IPS DF 4.7 (cell line): ENCODE results near the gene MAPK8IP2.
"Not testable (repeated sequence)": the region's sequence is repeated elsewhere in the genome, so short reads cannot be mapped to it uniquely, and the experiment has no call there.

Source experiments
- DNase-seq: peaks from one replicate; pipeline ENCODE4 v3.0.0-alpha.2; 2013; ENCODE audit warnings: low spot score; ENCODE audit errors: extremely low read depth

The MAPK8IP2 gene

DNA sequence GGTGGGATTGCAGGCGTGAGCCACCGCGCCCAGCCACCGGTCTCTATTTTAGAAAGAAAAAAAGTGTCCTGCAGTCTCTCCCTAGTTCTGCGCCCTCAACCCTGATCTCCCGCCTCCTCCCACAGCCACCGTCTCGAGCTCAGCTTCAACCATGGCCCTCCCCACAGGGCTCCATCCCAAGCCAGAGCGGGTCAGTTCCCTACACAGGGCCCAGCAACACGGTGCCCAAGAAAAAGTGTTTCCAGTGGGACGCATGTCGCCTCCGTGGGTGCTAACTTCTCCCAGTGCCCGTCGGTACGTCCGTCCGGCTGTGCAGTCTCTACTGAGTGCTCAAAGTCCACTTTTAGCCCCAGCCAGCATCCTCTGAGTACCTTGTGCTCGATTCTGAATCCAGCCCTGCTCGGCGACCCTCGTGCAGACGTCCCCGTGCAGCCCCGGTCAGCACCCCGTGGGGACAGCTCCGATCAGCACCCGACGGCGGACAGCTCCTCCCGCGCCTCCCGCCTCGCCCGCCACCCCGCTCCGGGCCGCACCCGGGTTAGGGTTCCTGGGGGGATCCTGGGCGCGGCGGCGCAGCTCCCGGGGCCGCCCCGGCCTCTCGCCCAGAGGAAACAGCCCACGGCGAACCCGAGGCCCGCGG is 657 bp upstream of the MAPK8IP2 start:
- no peak for DNase-seq

DNA sequence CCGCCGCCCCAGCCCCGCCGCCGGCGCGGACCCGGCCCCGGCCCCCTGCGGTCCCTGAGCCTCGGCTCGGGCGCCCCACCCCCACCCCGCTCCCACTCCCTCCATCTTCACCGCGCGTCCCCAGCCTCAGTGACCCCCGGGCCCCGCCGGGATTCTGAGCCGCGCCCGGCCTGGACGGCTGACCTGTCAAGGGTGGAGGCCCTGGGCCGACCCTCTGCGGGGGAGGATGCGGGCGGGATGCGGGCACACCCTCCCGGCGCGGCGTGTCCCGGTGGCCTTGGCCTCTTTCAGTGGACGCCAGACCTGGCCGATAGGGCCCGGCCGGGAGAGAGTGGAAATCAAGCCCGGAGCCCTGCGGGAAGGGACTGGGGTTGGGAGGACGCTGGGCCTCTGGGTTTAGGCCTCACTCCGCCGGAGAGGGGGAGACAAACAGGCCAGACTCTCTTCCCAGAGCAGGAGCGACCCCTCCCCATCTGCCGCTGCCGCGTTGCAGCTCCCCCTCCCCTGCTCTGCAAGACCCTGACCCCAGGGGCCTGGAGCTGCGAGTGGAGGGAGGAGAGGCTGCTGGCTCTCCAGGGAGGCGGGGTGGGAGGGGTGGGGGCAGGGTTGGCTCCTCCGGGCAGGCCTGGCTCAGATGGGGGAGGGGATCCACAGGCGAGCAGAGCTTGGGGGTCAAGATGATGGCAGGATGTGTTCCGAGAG is 525 bp downstream of the MAPK8IP2 start:
- no peak for DNase-seq

- no peak for DNase-seq
Observed at GRCh38 chr22:50601669-50602337, 1.2 kb downstream of the MAPK8IP2 start.

DNA sequence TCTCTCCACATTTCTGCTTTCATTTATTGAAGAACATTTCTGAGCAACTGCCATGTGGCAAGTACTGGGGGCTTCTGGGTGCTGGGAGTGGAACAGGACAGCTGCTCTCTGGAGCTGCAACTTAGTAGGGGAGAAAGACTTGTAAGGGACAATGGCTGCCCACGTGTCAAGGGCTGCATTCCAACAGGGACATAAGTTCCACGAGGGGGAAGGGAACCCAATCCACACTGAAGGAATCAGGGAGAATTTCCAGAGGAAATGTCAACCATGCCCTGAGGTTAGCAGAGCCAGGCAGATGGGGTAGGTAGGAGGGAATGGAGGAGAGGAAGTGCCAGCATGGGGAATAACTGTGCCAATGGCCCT is 1.7 kb downstream of the MAPK8IP2 start:
- no peak for DNase-seq

DNA sequence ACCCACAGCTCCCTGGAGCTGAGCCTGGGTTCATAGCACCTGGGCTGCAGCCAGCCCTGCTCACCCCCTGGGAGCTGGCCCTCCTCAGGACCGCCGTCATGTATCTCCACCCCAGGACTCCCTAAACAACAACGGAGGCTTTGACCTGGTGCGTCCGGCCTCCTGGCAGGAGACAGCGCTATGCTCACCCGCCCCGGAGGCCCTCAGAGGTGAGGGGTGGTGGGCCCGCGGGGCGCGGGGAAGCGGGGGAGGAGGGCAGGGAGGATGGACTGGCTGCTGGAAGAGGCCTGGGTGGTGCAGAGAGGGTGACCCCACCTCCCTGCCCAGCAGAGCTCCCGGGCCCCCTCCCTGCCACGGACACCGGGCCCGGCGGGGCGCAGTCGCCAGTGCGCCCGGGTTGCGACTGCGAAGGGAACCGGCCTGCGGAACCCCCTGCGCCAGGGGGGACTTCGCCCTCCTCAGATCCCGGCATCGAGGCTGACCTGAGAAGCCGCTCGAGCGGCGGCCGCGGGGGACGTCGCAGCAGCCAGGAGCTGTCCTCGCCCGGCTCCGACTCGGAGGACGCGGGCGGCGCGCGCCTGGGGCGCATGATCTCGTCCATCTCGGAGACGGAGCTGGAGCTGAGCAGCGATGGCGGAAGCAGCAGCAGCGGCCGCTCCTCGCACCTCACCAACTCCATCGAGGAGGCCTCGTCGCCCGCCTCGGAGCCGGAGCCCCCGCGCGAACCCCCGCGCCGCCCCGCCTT is 3.1 kb downstream of the MAPK8IP2 start:
- DNase-seq, result no peak

- no peak for DNase-seq
Observed at GRCh38 chr22:50604256-50605001, 3.8 kb downstream of the MAPK8IP2 start.

- no peak for DNase-seq
Observed at GRCh38 chr22:50605002-50605612, 4.5 kb downstream of the MAPK8IP2 start.

DNA sequence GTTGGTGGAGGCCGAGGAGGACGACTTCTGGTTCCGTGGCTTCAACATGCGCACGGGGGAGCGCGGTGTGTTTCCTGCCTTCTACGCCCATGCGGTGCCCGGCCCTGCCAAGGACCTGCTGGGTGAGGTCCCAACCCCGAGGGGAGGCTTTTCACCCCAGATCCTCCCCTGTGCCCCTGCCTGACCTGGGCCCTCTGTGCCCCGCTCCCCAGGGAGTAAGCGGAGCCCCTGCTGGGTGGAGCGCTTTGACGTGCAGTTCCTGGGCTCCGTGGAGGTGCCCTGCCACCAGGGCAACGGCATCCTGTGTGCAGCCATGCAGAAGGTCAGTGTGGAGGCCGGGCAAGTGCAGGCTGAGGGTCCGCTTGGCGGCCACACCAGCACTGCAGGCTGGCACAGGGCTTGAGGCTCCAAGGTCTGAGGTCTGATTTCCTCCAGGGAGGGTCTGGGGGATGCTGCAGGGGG is 5.1 kb downstream of the MAPK8IP2 start:
- no peak for DNase-seq

DNA sequence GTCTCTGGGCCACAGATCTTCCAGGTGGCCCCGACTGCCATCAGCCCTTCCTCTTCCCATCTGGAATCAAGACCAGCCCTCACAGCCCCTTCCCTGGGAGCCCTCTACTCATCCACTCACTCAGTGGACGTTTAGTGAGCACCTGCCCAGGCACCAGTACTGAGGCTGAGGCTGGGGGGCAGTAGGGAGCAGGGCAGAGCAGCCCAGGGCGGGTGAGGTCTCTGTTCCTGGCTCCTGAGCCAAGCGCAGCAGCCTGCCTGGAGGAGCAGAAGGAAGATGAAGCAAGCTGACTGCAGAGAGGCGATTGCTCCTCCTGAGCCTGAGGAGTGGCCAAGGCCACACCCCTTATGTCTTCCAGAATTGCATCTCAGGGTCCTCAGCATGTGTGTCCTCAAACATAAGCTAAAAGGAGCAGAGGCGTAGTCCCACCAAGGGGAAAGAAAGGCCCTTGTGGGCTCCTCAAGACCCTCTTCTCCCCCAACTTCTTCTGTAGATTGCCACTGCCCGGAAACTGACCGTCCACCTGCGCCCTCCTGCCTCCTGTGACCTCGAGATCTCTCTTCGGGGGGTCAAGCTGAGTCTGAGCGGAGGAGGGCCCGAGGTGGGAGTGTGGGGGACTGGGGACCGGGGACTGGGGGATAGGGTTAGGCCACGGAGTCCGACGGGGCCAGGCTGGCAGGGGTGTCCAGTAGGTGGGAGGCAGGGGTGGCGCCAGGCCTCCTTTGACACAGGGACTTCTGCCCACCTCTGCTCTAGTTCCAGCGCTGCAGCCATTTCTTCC is 5.8 kb downstream of the MAPK8IP2 start:
- DNase-seq, result no peak

- no peak for DNase-seq
Observed at GRCh38 chr22:50606946-50607658, 6.5 kb downstream of the MAPK8IP2 start.

DNA sequence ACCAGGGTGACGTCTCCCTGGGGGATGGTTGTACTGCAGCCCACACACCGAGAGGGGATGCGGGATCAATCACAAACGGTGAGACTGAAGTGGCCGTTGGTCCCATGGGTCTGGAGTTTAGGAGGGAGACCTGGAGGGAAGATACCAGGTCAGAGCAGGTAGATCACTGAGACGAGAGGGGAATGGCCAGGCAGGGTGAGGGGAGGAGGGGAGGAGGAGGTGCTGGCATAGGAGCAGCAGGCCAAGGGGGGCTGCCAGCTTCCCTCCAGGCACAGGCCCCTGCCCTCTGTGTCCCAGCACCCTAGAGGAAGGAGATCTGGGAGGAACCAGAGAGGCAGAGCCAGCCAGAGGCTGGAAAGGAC is 7.0 kb downstream of the MAPK8IP2 start:
- DNase-seq, result no peak

GRCh38 chr22:50608058-50608840 is 7.7 kb downstream of the MAPK8IP2 start:
- not testable (repeated sequence) for DNase-seq

DNA sequence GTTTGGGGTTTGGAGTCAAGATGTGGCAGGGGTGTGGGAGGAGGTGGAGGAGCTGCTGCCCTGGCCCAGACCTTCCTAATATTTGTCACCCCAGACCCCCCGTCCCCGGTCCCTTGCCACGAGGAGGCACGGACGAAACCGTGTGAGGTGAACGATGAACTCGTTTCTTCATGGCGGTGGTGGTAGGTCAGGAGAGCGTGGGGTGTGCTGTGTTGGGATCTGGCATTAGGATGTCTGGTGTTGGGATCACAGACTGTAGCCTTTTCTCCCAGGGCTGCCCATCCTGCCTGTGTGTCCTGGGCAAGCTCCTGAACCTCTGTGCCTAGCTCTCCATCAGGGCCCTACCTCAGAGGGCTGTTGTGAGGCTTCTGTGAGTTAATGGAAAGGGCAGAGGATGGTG is 8.4 kb downstream of the MAPK8IP2 start:
- no peak for DNase-seq

DNA sequence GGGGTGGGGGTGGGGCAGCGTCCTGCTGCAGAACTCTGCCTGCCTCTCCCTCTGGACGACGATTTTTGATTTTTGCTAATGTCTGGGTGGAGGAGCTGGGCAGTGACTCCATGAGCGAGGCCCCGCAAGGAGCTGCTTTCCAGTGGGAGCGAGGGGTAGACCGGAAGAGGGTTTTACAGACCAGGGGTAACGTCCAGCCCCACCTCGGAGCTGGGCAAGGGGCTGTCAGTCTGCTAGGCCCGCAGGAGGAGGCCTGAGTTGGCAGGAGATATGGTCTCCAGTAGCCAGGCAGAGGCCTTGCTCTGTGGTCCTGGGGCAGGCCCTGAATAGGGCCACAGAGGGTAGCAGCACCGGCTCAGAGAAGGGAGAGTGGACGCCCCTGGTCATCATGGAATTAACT is 9.0 kb downstream of the MAPK8IP2 start:
- no peak for DNase-seq

DNA sequence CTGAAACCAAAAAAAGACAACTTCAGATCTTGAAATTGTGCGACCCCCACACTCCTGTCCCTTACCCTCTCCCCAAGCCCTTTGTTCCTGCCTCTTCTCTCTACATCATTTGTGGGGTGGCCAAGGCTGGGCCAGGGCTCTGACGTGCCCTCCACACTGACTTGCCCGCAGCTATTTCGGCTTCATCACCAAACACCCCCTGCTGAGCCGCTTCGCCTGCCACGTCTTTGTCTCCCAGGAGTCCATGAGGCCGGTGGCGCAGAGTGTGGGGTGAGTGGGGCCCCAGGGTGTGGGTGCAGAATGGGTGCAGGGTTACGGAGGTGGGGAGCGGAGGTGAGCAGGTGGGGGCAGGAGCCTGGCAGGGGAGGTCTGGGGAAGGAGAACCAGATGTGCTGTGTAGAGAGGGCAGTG is 9.5 kb downstream of the MAPK8IP2 start:
- DNase-seq, result no peak

DNA sequence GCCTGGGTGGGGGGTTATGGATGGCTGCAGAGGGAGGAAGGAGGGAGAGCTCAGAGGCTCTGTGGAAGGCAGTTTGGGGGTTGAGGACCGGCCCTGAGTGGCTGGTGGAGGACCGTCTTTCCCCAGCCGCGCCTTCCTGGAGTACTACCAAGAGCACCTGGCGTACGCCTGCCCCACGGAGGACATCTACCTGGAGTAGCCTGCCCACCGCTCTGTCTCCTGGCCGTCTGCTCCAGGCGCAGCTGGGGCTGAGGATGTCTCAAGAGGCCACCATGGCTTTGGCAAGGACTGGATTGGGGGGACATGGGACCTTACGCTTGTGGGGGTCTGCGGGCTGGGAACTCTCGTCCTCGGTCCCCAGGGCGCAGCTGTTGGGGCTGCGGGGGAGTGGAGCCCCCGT is 10.0 kb downstream of the MAPK8IP2 start:
- no peak for DNase-seq

DNA sequence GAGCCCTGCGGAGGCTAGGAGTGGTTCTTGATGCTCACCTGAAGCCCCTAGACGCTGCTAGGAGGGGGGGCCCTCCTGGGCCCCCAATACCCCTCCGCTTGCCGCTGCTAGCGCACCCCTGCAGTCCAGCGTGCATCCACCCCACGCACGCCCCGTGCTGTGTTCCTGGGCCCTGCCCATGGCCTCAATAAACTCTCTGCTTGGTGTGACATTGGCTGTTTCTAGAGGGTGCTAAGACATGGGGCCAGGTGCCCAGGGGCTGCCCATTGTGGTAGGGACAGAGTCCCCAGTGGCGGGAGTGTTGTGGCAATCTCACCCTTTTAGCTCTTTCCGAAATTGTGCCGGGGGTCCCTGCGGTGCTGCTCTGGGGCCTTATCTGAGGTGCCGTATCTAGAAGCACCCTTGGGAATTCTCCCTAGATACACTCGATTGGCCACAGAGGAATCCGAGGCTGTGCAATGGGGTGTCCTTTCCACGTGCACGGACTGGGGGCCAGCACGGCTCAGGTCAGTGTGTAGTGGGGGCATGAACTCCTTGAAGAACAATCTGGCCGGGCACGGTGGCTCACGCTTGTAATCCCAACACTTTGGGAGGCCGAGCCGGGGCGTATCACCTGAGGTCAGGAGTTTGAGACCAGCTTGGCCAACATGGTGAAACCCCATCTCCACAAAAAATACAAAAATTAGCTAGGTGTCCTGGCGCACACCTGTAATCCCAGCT is 10.9 kb downstream of the MAPK8IP2 start:
- no peak for DNase-seq

DNA sequence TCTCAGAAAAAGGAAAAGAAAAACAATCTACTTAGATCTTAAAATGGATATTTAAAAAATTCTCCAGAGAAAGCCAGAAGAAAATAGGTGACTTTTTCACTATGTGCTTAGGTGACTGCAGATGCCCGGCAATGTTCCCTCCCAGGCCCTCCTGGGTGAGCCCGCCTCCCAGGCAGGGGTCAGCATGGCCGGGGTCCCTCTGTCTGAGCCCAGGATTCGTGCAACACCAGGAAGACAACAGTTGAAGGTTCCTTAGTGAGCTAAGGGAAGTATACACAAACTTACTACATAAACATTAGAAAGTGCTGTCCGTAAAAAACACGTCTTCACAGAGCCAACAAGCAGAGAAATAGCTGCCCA is 11.6 kb downstream of the MAPK8IP2 start:
- no peak for DNase-seq
